Endothelial cell of umbilical vein (primary cell): ENCODE measurements around the gene MYRIP.

ENCODE experiments used
- EZH2 ChIP-seq: IDR thresholded peaks from 2 replicates; pipeline ENCODE4 v1.6.1; 2012; ENCODE audit warnings: borderline replicate concordance, low read depth, mild to moderate bottlenecking, moderate library complexity, low read length, inconsistent platforms; ENCODE audit not compliant: severe bottlenecking
- GATA2 ChIP-seq: IDR thresholded peaks from 2 replicates; pipeline ENCODE4 v1.7.0; 2011; ENCODE audit warnings: low read depth, mild to moderate bottlenecking, moderate library complexity, mixed read lengths, low read length; ENCODE audit not compliant: insufficient read length, insufficient read depth
- JUN ChIP-seq: IDR thresholded peaks from 2 replicates; pipeline ENCODE4 v1.6.1; 2011; ENCODE audit warnings: borderline replicate concordance, low read depth; ENCODE audit not compliant: insufficient read length, insufficient read depth
- MYC ChIP-seq: IDR thresholded peaks from one replicate; pipeline ENCODE4 v1.6.1; 2011; ENCODE audit warnings: mild to moderate bottlenecking, low read depth, low read length
- POLR2A ChIP-seq: IDR thresholded peaks from 2 replicates; pipeline ENCODE4 v1.6.1; 2012; ENCODE audit warnings: low read depth, mild to moderate bottlenecking, control low read depth, low read length
- POLR2AphosphoS5 ChIP-seq: IDR thresholded peaks from 2 replicates; pipeline ENCODE4 v1.6.1; 2012; ENCODE audit warnings: low read depth, mild to moderate bottlenecking, control low read depth, low read length, moderate library complexity; ENCODE audit not compliant: insufficient read depth
- TF ChIP-seq, protein P1 (sequence below): IDR thresholded peaks from 2 replicates; pipeline ENCODE4 v1.6.1; 2011; ENCODE audit not compliant: insufficient read depth, insufficient read length
- TF ChIP-seq, protein P2 (sequence below), 2 donors: IDR thresholded peaks; 1 replicate in 1 of 2; 2 replicates in 1 of 2; pipeline ENCODE4 v1.5.1; 2011; ENCODE audit warnings: low read length in 2 of 2, mild to moderate bottlenecking in 2 of 2, moderate library complexity in 2 of 2, control low read depth in 1 of 2, inconsistent platforms in 1 of 2, low read depth in 1 of 2; ENCODE audit not compliant: insufficient read depth in 1 of 2; ENCODE audit errors: extremely low read depth in 1 of 2

DNA sequence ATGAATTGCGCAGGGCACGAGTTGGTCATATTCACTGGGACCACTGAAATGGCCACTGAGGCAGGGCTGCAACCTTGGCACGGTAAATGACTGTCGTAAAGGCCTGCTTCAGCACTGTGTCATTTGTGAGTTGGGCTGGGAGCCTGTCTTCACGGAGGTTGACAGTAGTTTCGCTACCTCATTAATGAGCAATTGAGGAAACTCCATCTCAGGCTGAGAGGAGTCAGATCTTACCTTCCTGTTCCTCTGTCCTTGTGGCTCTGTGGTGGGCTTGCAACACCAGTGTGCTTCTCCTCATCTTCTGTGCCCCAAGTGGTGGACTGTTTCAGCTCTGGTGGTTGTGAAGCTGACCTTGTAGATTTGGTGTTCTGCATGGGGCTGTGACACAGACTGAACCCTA, 420.0 kb downstream of the MYRIP start:
- TF ChIP-seq, protein P1, sequence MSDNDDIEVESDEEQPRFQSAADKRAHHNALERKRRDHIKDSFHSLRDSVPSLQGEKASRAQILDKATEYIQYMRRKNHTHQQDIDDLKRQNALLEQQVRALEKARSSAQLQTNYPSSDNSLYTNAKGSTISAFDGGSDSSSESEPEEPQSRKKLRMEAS = no peak
- TF ChIP-seq, protein P2, sequence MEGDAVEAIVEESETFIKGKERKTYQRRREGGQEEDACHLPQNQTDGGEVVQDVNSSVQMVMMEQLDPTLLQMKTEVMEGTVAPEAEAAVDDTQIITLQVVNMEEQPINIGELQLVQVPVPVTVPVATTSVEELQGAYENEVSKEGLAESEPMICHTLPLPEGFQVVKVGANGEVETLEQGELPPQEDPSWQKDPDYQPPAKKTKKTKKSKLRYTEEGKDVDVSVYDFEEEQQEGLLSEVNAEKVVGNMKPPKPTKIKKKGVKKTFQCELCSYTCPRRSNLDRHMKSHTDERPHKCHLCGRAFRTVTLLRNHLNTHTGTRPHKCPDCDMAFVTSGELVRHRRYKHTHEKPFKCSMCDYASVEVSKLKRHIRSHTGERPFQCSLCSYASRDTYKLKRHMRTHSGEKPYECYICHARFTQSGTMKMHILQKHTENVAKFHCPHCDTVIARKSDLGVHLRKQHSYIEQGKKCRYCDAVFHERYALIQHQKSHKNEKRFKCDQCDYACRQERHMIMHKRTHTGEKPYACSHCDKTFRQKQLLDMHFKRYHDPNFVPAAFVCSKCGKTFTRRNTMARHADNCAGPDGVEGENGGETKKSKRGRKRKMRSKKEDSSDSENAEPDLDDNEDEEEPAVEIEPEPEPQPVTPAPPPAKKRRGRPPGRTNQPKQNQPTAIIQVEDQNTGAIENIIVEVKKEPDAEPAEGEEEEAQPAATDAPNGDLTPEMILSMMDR (IDR thresholded peaks at IDR 0.05; ENCODE audit: extremely low read depth in 1 of 2, insufficient read depth in 1 of 2, low read depth in 1 of 2, low read length in 2 of 2) = no peak
- TF ChIP-seq POLR2A = no peak
- TF ChIP-seq POLR2AphosphoS5 = no peak
- no peak for TF ChIP-seq JUN
- TF ChIP-seq EZH2 = no peak
- TF ChIP-seq GATA2 = no peak
- TF ChIP-seq MYC = no peak
